GM18909 (cell line): Measurements from ENCODE around the gene SCP2.
"Not testable (repeated sequence)": the region's sequence is repeated elsewhere in the genome, so short reads cannot be mapped to it uniquely, and the experiment has no call there.

ENCODE experiments used
- ATAC-seq: cut with Tn5 transposase; IDR thresholded peaks from one replicate; pipeline ENCODE4 v1.9.1; 2021; ENCODE audit warnings: mild to moderate bottlenecking; ENCODE audit not compliant: unreplicated experiment, poor library complexity

The SCP2 gene

GRCh38 chr1:52967666-52968065 is 40.6 kb downstream of the SCP2 start:
- no peak for ATAC-seq

- not testable (repeated sequence) for ATAC-seq
These were observed 42.2 kb downstream of the SCP2 start for GRCh38 chr1:52969234-52969633.

- no peak for ATAC-seq
These were observed 43.1 kb downstream of the SCP2 start for GRCh38 chr1:52970149-52970548.

GRCh38 chr1:52973841-52974240 is 46.8 kb downstream of the SCP2 start:
- no peak for ATAC-seq

GRCh38 chr1:52976183-52977035 is 49.3 kb downstream of the SCP2 start:
- ATAC-seq, result no peak

GRCh38 chr1:52978045-52978444 is 51.0 kb downstream of the SCP2 start:
- ATAC-seq, result no peak

- not testable (repeated sequence) for ATAC-seq
These were observed 65.7 kb downstream of the SCP2 start for GRCh38 chr1:52992733-52993132.

GRCh38 chr1:52994656-52995055 is 67.6 kb downstream of the SCP2 start:
- ATAC-seq, result no peak

- ATAC-seq, result no peak
These were observed 69.6 kb downstream of the SCP2 start for GRCh38 chr1:52996653-52997052.

GRCh38 chr1:53001128-53001527 is 74.1 kb downstream of the SCP2 start:
- ATAC-seq, result no peak

- ATAC-seq, result not testable (repeated sequence)
These were observed 79.5 kb downstream of the SCP2 start for GRCh38 chr1:53006612-53007011.

GRCh38 chr1:53010247-53010646 is 83.2 kb downstream of the SCP2 start:
- ATAC-seq, result not testable (repeated sequence)

GRCh38 chr1:53011175-53011574 is 84.1 kb downstream of the SCP2 start:
- no peak for ATAC-seq

GRCh38 chr1:53014791-53015507 is 87.9 kb downstream of the SCP2 start:
- ATAC-seq, result peak; percentile 86

- ATAC-seq, result no peak
These were observed 88.4 kb downstream of the SCP2 start for GRCh38 chr1:53015508-53015860.

GRCh38 chr1:53016705-53017104 is 89.6 kb downstream of the SCP2 start:
- no peak for ATAC-seq

GRCh38 chr1:53020588-53020987 is 93.5 kb downstream of the SCP2 start:
- ATAC-seq, result no peak

- no peak for ATAC-seq
These were observed 95.1 kb downstream of the SCP2 start for GRCh38 chr1:53022179-53022578.

- ATAC-seq, result no peak
These were observed 96.5 kb downstream of the SCP2 start for GRCh38 chr1:53023546-53023945.

GRCh38 chr1:53024117-53024516 is 97.0 kb downstream of the SCP2 start:
- no peak for ATAC-seq

- no peak for ATAC-seq
These were observed 98.1 kb downstream of the SCP2 start for GRCh38 chr1:53025034-53025768.
